HG02763 (cell line): ENCODE measurements around the gene PRDM16.

Experiments
- ATAC-seq: cut with Tn5 transposase; IDR thresholded peaks from one replicate; pipeline ENCODE4 v1.9.1; 2021; ENCODE audit warnings: mild to moderate bottlenecking, moderate library complexity; ENCODE audit not compliant: unreplicated experiment

PRDM16 gene

DNA sequence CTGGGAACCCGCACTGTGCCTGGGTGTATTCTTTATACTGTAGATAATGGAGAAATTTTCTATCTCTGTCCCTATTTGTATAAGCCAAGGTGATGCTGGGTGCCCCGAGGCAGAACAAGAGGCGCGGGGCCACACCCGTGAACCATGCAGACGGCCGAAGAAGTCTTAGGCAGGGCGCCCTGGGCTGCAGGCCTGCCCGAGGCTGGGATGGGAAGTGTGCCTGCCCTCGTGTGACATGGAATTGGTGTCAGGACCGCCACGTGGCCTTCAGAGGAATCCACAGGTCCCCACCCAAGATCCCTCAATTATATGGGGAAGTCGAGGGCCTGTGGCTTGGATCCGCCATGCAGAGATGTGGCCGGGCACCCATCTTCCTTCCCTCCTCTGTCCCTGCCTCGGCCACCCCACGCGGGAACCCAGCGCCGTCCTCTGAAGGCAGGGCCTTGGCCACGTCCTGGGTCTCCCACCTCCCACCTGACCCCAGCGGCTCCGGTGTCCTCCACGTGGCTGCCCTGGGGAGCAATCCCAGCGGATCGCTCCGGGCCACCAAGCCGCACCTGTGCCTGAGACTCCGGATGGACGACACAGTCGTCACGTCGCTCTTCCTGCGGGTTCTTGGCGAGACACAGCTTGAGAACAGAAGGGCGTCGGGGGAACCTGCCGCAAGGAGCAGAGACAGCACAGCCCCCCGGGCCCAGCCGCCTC is 365.6 kb downstream of the PRDM16 start:
- no peak for ATAC-seq

GRCh38 chr1:3435666-3436065 is 366.7 kb downstream of the PRDM16 start:
- no peak for ATAC-seq

DNA sequence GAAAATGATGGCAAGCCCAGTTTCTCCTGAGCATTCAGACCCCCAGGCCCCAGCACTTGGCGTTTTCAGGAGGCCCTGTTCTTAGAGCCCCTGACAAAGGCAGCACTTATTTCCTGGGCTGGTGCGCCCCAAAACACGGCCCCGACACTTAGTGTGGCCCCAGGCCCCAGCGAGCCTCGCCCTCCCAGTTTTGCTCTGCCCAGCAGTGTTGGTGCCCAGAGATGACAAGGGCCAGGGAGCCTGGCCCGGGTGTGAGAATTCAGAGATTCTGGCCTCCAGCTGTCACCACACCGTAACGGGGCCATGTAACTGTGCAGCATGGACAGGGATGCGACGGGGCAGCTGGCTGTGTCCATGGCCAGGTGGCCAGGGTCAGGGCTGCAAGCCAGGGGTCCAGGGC is 367.4 kb downstream of the PRDM16 start:
- no peak for ATAC-seq

DNA sequence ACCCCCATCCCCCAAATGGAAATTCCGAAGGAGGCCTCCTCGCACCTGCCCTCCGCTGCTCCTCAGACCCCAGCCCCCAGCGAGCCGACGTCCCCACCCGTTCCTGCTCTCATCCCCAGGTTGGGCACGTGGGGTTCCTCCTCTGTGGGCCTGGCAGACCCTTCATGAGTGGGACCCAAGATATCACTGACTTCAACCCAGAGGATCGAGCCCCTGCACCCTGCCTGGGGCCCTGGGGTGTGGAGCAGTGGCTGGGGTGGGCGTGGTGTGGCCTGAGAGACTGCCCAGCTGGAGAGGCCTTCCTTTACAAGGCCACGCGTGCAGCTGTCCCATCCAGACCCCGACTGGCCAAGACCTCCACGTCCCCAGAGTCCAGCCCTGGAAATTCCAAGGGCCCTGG is 367.9 kb downstream of the PRDM16 start:
- ATAC-seq, result no peak

DNA sequence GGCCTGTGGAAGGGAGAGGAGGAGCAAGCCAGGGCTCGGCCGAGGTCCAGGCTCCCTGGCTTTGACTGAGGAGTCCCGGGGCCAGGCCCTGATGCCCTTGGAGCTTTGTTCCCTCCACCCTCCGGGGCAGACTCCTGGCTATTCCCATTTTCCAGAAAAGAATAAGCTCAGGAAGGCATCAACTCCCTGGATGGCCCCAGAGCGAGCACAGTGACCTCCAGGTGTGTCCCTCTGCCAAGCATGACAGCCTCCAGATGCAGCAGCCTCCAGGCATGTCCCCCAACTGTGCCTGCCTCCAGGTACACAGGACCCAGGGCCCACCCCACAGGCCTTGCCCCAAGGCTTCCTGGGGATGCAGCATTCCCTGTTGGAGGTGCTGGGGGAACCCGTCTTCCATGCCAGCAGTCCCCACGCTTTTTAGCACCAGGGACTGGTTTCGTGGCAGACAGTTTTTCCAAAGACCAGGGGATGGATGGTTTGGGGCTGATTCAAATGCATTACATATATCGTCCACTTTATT is 369.7 kb downstream of the PRDM16 start:
- no peak for ATAC-seq

DNA sequence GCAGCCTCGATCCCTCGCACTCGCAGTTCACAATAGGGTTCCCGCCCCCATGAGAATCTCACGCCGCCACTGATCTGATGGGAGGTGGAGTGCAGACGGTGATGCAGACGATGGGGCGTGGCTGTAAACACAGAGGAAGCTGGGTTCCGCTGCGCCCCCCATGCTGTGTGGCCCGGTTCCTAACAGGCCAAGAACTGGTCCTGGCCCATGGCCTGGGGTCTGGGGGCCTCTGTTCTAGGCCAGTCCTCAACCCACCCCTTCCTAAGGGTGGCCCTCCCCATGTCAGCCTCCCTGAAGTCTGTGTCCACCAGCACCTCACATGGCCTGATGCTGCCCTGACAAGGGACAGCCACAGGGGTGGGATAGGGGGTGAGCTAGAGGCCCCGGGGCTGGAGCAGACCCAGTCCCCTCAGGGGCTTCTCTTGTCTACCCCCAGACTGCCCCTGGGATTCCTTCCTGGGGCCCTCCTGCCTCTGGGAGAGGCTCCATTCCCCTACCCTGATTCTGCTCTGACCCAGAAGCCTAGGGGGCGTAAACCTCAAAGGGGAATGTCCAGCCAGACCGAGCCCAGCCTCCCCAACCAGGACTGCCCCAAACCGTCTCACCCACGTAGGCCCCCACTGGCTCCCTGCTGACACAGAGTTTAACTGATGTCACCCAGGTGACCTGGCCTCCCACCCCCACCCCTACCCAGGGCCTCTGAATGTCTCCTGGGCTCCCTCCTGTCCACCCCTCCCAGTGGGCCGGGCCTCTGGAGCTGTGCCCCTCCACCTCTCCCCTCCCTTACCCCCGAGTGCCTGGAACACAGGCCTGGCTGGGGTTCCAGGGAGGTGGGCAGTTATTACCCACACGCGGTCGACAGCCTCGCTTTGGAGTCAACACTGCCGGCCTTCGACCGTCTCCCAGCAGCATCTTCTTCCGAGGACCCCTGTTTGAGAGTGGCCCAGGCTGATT is 370.6 kb downstream of the PRDM16 start:
- no peak for ATAC-seq

- ATAC-seq, result no peak
Observed at GRCh38 chr1:3440300-3440681, 371.3 kb downstream of the PRDM16 start.

DNA sequence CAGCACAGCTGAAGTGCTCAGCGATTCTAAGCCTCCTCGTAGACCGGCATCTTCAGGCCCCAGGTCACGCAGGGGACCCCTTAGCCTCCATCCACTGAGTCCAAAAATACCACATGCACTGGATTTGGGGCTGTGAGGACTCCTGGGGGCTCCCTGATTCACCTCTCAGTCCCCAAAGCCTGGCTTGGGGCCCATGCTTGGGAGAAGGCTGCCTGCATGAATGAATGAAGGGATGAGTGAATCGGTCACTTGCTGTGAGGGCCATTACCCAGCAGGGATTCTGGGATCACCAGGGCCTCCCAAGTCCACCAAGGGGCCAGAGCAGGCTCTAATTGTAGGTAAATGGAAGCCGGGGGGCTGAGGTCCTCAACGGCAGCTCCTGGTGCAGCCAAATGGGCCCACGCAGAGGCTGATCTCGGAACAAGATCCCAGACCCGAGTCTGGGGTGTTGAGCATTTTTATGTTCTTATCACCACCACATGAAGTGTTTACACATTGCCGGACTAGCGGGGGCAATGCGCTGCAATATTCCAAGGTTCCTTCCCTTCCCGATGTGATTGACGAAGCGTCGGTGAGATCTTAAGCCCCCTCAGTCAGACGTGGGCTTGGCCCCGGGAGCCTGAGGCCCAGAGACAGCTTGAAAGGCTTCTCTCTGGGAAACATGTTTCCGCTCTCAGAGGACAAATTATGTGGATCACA is 371.9 kb downstream of the PRDM16 start:
- ATAC-seq, result no peak

DNA sequence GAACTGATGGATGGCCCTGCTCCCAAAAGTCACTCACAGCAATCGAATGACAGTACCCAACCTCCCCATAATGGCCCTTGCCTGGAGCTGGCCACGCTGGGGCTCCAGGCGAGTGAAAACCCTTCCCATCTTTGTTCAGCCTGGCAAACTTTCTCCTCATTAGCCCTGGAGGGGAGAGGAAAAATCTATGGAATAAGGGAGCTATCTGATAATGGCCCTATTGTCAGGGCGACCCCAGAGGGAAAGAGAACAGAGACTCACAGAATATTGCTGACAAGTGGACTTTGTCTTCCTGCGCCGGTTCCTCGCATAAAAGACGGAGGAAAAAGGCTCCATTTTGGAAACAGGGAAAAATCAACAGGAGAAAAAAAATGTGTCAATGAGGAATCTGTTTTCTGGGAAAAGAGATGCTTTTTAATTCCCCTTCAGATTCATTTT is 372.4 kb downstream of the PRDM16 start:
- no peak for ATAC-seq

- no peak for ATAC-seq
Observed at GRCh38 chr1:3441880-3442279, 372.9 kb downstream of the PRDM16 start.

DNA sequence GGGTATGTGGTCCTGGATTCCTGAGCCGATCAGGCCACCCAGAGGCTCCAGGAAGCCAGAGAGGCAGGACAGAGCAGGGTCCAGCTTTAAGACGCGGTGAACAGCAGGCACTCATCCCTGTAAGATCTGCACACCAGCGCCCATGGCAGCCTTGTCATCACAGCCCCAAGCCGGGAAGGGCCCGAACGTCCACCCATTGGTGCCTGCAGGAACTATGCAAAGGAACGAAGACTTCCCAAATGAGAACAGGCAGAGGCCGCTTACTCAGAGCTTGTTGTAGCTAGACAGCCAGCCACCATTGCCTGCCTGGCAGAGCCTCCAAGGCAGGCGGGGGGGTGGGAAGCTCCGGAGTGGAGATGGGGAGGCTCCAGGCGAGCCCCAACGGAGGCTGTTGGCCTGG is 373.3 kb downstream of the PRDM16 start:
- no peak for ATAC-seq

GRCh38 chr1:3442901-3443300 is 373.9 kb downstream of the PRDM16 start:
- no peak for ATAC-seq

DNA sequence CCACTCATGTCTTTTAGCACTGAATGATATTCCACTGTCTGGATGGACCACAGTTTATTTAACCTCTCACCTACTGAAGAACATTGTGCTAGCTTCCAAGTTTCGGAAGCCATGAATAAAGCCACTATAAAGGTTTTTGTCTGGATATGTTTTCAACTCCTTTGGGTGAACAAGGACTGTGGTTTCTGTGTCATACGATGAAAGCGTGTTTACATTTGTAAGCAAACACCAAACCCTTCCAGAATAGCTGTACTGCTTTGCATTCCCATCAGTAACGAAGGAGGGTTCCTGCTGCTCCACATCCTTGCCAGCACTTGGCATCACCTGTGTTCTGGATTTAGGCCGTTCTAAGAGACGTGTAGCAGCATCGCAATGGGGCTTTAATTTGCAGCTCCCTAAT is 374.8 kb downstream of the PRDM16 start:
- no peak for ATAC-seq

GRCh38 chr1:3444298-3444697 is 375.3 kb downstream of the PRDM16 start:
- ATAC-seq, result no peak

DNA sequence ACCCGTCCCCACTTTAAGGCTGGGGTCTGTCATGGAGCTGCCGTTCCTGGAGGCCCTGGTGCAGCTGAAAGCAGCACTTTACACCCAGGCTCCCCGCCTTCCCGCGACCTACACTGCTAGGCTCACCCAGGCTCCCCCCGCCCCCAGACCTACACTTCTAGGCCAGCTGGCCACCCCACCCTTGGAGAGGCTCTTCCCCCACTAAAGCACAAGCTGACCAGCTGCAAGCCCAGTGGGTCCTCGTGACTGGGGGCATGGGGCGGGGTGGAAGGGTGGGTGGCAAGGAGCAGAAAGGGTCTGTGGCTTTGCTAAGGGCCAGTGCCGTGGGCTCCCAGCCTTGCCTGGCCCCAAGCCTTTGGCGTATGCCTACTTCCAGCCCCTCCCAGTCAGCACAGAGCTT is 375.7 kb downstream of the PRDM16 start:
- ATAC-seq, result no peak

DNA sequence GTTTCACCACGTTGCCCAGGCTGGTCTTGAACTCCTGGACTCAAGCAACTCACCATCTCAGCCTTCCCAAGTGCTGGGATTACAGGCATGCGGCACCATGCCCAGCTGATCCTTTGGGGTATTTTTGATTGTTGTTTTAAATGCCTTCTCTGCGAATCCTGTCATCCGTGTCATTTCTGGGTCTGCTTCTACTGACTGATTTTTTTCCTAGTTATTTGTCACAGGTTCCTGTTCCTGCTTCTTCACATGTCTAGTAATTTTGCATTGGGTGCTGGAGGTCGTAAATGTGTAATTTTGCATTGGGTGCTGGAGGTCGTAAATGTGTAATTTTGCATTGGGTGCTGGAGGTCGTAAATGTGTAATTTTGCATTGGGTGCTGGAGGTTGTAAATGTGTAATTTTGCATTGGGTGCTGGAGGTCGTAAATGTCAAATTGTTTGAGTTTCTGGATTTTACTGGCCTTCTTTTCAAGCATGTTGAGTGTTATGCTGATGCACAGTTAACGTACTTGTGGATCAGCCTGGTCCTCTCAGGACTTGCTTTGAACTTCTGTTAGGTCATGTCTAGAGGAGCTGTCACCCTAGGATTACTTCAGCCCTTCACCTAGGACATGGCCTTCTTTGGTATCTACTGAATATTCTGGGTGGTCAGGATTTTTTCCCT is 381.3 kb downstream of the PRDM16 start:
- ATAC-seq, result no peak

GRCh38 chr1:3450983-3451382 is 382.0 kb downstream of the PRDM16 start:
- no peak for ATAC-seq

DNA sequence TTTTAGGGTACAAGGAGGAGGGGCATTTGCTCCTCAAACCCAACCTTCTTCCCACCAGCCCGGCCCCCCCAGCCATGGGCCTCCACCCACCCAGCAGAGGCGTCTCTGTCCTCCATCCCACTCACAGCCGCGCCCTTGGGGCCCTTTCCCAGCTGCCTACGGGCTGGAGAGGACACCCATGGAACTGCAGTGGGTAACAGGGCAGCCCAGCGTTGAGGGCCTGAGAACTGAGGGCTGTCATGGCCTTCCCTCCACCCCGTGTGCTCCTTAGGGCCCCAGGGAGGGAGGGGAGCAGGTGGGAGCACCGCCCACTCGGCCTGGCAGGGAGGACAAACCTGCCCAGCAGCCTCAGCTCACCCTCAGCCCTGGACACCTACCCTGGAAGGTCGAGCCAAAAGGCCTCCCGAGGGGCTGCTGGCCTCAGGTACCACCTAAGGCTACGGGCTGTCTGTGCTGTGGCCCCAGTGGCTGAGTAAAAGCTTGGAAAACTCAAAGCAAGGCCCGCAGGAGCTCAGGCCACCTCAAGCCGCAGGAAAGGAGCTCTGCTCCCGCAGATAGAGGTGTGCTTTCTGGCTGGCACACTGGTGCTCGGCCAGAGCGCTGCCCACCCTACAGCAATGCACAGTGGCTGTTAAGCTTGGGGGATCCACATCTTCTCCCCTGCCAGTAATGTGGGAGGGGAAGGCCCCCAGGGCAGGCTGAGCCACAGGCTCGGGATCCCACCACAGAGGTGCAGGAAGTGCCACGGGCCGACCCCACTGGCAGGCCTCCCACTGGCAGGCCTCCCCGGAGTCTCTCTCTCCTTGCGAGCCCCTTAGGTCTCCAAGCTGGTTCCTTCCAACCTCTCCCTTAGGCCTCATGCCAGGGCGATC is 383.2 kb downstream of the PRDM16 start:
- ATAC-seq, result no peak

DNA sequence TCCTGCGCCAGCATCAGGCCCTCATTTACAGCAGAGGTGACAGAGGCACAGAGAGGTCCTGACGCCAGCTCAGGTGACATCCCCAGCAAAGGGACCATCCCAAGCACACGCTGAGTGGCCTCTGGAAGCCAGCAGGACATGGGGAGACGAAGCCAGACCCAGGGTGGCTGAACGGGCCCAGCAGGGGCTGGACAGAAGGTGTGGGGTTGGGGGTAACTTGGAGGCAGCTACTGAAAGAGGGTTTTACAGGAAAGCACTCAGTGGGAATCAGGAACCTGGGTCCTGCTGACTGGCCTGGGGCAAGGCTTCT is 383.8 kb downstream of the PRDM16 start:
- no peak for ATAC-seq

DNA sequence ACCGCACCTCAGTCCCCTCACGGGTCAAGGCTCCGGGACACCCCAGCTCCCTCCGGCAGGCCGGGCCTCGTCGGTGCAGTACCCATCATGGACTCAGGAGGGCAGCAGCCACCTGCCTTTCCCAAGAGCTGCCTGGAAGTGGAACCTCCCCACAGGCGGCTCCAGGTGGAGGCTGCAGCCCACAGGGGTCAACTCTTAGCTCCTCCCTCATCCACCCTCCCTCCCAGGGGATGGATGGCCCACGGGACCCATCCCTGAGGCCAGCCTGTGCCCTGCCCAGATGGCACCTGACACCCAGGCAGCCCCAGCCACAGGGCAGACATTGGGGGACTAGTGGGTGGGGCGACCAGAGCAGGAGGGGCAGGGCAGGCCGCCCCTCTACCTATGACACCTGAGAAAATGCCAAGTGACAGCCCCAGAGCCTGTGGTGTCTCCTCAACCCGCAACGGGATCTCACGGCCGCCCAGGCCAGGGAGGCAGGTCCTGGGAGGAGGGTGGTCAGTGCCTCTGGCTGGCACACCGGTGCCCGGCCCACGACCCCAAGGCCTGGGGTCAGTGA is 384.3 kb downstream of the PRDM16 start:
- ATAC-seq, result no peak
